RCC 7860 (cell line): ENCODE results near the gene TSPAN17.
"Not testable (repeated sequence)": the region's sequence is repeated elsewhere in the genome, so short reads cannot be mapped to it uniquely, and the experiment has no call there.

ENCODE experiments used
- DNase-seq: peaks from one replicate; pipeline ENCODE4 v3.0.0-alpha.2; 2015; ENCODE audit warnings: low spot score
- FAIRE-seq: peaks from 2 replicates; lab custom pipeline; 2012; peaks lifted over from hg19 to GRCh38; lab: Jason Lieb, UNC

TSPAN17 gene

DNA sequence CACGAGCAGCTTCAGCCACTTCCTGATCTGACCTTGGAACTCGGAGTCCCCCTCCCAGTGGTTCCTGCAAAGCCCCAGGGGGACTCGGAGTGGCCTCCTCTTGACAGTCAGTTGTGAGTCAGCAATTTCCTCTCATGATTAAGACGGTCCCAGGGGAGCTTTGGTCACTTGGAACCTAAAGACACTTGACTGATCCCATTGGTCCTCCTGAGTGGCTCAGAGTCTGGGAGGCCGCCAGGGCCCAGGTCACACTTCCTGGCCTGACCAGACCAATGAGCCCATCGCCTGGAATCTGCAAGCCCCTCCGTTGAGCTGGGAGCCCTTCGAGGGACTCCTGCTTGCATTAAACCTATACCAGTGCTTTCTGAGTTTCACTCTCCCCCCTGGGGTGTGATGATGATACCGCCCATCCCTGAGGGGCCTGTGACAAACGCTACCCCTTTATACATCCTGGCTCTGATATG, 29.1 kb downstream of the TSPAN17 start:
- FAIRE-seq, result peak; percentile 4
- DNase-seq, result peak; percentile 75

DNA sequence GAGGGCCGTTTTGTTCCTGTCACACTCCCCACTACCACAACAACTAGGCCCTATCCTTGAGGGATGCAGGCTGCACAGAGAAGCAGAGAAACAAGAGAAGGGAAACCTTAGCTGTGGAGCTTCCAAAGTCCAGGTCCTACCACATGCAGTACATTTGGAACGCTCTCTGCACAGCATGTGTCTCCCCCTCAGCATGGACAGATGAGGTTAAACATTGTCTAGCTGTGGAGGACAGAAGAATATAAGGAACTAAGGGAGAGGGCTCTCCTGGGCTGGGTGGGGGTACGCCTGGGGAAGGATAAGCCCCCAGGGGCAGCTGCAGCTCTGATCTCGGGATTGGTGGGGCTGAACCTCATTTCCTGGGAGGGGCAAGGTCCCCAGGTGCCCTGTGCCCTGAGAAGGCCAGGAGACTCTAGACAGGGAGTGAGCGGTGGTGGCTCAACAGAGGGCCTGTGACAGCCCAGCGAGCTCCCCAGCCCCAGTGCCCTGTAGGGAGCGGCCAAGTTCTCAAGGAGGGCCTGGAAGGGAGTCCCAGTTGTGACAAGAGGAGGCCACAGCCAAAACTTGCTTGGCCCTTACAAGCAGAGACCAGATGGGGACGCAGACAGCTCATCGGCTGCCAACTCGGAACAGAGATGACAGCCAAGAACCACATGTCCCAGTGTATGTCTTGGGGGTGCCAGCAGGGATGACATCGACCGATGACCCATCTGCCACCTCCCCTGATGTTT, 30.1 kb downstream of the TSPAN17 start:
- no peak for FAIRE-seq
- DNase-seq, result no peak

DNA sequence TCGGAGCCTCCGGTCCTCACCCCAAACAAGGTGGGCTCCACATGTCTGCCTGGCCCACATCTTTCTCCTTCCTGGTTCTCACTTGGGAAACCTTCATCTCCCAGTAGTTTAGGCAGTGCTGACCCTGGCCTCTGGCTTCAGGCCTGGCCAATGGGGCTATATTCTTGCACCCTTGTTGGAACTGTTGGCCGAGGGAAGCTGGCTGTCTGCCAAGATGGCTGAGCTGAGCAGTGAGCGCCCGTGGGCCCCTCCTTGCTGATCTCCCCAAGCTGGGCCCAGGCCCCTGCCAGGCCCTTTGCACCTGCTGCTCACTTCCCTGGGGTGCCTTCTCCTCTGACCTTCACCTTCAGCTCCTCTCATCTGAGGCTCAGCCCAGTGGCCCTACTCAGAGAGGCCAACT, 31.3 kb downstream of the TSPAN17 start:
- no peak for DNase-seq
- FAIRE-seq, result no peak

DNA sequence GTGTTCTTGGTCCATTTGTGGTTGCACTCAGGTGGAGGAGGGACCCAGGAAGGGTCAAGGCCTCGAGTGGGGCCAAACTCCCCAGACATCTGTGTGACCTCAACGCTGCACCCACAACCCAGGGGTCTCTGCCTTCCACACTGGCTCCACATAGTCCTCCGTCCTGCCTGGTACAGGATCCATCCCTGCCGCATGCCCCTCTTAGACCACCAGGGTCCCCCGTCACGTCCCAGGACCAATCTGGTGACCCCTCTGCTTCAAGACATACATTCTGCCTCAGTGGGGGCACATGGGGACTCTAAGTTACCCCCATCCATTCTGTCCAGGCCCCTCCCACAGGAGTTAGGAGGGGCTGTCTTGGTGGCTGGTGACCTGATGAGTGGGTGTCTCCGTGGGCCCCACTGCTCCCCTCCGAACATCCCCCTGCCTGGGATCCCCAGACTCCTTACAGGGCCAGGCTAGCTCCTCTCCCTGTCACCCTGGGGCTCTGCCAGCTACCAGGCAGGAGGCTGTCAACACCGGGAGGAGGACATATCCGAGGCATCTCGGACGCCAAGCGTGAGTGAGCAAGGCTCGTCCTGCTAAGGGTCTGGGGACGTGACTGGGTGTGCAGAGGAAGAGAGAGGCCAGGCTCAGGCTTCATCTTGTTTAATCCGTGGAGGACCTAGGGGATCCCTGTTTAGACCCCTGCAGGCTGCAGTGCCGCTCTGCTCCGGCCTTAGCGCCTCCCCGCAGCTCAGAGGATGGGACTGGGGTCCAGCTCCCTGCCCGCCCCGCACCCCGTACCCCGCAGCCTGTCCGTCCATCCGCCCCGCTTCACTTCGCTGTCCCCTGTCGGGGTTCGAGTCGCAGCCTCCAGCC, 32.3 kb downstream of the TSPAN17 start:
- no peak for FAIRE-seq

DNA sequence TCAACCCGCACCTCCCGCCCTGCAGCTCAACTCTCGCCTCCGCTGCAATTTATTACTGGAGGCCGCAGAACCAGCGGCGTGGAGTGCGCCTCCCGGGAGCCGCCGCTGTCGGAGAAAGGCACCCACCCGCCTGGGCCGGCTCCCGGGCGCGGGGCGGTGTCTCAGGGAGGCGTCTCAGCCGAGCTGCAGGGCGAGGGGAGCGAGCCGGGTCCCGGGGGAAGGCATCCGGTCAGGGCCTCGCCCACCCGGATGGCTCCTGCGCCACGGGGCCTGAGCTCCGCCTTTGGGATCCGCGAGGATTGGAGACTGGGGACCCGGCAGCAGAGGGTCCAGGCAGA, 32.9 kb downstream of the TSPAN17 start:
- no peak for DNase-seq
- FAIRE-seq, result no peak

More for the DNA sequence above, 32.3 kb downstream of the TSPAN17 start:
- DNase-seq, result no peak

DNA sequence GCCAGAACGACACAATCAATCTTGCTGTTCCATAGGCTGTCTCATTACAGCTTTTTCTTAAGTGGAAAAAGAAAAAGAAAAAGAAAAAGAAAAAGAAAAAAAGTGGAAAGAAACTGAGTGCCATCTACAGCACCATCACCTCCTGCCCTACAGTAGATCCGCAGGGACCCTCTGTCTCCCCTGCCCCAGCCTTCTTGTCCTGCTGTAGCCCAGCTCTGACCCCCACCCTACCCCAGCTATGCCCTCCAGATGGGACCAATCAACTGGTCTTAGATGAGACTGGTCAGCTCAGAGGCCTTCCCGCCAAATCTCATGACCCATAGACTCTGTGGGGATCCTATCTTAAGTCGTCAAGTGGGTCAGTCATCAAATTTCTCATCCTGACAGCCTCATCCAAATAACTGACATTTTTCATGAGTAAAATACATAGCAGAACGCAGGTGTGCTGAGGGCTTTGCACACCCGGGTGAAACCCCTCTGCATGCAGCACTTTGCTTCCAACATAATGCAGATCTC, 34.8 kb downstream of the TSPAN17 start:
- DNase-seq (no peak), FAIRE-seq (no peak)

DNA sequence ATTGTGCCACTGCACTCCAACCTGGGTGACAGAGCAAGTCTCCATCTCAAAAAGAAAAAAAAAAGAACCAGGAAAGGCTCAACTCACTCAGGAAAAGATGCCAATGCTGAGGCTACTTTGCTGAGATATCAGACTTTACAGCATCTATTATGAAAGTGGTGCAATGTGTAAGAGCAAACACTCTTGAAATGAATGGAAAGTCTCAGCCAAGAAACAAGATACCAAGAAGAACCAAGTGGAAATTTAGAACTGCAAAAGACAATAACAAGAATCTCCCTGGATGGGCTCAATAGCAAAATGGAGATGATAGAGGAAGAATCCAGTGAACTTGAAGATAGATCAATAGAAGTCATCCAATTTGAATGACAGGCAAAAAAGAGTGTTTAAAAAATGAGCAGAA, 37.7 kb downstream of the TSPAN17 start:
- FAIRE-seq (no peak), DNase-seq (no peak)

DNA sequence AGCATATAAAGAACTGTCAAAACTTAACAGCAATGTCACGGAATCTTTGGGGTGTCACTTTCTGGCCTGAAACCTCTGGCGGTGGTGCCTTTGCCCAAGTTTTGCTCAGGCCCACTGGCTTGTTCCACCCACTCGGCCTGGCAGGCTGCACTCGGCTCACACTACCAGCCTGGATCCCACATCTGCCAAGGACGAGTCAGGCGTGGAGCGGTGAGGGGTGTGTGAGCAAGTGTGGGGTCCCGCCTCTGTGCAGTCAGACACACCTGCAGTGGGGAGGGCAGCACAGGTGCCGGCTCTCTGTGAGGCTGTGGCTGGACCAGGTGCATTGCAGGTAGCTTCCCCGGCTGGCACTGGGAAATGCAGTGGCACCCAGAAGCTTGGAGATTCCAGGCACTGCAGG, 40.0 kb downstream of the TSPAN17 start:
- FAIRE-seq, result no peak
- no peak for DNase-seq

DNA sequence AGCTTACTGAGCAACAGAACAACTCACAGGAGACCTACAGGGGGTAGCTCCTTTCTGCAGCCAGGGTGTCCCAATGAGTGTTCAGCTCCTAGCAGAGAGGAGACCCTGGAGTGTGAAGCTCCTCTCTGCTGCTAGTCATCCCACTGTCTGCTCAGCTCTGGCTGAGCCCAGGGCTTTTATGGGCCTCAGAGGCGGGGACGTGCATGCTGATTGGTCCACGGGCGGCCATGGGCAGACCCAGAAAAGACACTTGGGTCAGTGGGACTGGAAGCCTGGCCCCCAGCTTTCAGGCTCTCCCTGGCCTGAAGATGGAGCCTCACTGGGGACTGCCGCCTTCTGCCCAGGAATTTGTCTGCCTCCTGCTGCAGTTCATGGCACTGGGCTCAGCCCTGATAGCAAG, 40.6 kb downstream of the TSPAN17 start:
- no peak for DNase-seq
- no peak for FAIRE-seq

DNA sequence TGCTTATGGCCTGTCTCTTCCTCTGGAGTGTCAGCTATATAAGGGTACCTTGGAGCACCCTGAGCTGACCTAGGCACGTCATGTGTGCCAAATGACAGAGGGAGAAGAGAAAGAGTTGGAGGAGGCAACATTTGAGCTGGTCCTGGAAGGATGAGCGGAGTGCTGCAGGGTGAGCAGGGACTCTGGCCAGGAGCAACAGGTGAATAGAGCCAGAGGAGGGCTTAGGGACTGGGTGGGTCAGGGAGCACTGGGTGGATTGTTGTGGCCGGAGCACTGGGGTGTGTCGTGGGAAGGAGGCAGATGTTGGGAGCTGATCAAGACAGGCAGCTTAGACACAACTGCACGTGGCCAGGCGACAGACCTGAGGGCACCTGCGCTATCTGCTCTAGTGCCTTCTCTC, 43.6 kb downstream of the TSPAN17 start:
- DNase-seq (no peak), FAIRE-seq (no peak)

DNA sequence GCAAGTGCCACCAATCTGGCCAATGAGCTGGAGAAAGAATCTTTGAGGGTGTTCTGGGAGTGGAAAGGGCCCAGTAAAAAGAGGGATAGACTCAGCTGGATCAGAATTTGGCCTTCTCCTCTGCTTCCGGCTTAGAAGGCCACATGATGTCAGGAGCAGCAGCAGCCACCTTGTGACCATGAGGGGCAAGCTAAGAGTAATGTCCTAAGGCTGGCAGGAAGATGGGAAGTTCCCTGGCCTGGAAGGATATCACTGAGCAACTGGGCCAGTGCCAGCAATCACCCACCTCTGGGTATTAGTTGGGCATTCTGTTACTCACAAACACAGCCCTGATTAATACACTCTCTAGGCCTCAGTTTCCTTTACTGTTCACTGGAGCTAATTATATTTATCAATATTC, 44.2 kb downstream of the TSPAN17 start:
- DNase-seq (no peak), FAIRE-seq (no peak)

DNA sequence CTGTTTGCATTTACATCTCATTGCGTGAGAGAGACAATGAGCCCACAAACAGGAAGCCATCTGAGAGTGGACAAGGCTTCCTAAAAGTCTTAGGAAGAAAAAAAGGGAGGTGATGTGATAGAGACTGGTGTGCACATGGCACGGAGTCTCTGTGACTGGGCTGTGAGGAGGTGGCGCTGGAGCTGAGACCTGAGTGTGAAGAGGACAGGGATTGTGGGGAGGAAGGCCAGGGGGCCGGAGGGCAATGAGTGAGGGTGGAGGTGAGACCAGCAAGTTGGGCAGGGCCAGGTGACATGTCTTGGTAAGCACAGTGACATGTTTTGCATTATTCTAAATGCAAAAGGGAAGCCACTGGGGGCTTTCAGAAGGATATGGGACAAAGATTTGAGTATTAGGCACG, 45.0 kb downstream of the TSPAN17 start:
- DNase-seq (no peak), FAIRE-seq (no peak)

DNA sequence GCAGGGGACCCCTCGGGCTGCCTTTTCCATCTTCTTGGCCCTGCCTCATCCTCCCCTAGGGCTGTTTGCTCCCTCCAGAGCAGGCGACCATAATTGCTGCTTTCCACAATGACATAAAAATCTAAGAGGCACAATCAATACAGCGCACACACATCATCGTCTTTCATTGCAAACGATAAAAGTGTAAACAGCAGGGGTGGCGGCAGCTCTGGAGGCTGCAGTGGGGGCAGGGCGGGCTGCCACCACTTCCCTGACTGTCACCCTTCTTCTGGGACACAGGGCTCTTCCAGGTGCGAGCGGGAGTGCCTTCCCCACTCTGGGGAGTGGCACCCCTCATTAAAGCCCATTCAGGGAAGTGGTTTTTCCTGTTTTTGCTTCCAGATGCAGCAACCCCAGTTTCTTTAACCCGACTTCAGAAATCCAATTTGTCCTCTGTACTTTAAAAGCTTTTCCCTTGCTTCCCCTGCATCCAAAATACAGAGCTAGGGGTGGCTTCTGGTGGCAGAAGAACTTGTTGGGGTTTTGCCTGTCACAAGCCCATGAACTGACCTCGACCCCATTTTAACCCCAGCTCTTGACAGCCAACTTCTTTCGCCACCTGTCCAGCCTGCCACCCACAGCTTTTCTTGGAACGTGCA, 45.7 kb downstream of the TSPAN17 start:
- DNase-seq, result no peak
- no peak for FAIRE-seq

DNA sequence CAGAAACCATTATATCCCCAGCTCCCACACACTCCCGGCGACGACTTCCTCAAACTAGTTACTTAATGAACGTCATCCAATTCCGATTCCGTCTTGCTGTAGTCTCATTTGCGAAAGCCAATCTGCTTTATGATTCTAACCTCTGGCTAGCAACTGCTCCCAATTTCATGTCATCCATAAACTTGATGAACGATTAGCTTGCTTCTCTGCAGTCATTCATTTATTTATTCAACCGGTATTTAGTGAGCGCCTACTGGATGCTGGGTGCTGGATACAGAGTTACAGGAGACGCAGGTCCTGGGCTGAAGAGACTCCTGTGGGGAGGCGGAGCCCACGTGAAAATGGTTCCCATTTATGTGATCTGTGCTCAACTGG, 46.2 kb downstream of the TSPAN17 start:
- DNase-seq, result no peak
- FAIRE-seq, result no peak

DNA sequence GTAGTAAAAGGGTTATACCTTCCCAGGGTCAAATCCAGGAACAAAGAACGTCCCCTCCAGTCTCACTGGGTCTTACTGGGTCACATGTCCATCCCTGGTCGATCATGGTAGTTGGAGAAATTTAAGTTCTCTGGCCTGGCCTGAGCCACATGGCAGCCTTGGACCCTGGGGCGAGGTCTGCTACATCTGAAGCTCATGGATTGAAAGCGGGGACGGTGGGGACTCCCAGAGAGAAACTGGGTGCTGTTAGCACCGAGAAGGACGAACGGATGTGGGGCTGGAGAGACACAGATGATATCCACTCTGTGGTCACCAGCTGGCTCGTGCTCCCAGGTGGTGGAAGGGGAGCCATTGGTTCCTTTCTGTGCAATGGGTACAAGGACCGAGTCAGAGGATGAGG, 46.9 kb downstream of the TSPAN17 start:
- FAIRE-seq, result no peak

DNA sequence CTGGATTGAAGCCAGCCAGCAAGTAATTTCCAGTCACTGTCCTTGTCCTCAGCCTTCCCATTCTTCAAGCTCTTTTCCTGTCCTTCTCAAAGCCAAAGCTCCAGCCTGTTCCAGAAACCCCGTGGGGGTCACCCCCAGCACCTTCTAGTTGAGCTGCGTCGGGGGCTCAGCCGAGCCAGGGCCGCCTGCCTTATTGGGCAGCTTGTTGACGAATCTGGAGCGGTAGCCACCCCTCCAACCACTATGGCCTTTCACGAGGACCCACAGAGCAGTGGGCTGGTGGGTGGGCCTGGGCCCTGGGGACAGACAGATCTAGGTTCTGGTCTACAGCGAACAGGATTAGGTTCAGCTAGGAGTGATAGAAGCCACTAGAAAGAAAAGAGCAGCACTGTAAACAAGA, 47.3 kb downstream of the TSPAN17 start:
- FAIRE-seq (no peak), DNase-seq (no peak)

More for the DNA sequence above, 46.9 kb downstream of the TSPAN17 start:
- no peak for DNase-seq

DNA sequence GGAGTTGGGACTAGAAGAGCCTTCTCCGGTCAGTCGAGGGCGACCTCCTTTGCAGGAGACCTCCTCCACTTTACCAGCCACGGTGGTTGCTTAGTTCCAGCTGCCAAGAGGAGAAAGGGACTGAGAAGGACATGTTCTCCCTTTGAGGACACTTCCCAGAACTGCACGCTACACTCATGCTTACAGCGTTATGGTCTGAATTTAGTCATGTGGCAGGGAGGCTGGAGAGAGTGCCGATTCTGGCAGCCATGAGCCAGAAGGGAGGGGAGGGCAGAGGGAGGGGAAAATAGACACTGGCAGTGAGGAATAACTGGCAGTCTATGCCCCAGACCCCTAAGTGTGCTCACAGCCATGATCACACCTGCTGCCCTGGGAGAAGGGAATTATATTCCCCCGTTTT, 47.8 kb downstream of the TSPAN17 start:
- DNase-seq, result no peak
- no peak for FAIRE-seq

DNA sequence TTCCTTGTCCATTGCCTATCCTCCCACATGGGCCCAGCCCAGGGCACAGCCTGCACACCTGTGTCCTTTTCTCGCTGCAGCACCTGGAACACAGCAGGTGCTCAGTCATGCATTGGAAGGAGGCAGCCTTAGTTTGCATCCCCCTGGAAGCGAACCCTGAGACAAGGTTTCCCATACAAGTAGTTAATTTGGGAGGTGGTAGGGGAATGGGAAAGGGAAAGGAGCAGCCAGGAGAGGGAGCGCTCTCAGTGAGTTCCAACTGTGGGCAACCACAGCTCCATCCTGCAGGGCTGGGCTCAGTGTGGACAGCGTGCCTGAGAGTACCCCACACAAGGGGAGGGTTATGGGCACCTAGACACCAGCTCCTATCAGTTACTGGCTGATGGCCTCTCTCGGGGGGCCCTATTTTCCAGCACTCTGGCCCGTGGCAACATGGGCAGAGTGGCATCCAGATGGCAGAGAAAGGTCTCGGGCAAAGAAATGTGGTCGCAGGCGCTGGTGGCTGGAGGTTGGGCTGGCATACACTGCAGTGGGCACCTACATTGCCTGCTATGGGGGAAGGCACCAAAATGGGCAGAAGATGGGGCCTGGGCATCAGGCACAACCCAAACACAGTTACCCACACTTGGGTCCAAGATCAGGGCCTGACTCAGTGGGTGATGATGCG, 50.1 kb downstream of the TSPAN17 start:
- FAIRE-seq (no peak), DNase-seq (no peak)

DNA sequence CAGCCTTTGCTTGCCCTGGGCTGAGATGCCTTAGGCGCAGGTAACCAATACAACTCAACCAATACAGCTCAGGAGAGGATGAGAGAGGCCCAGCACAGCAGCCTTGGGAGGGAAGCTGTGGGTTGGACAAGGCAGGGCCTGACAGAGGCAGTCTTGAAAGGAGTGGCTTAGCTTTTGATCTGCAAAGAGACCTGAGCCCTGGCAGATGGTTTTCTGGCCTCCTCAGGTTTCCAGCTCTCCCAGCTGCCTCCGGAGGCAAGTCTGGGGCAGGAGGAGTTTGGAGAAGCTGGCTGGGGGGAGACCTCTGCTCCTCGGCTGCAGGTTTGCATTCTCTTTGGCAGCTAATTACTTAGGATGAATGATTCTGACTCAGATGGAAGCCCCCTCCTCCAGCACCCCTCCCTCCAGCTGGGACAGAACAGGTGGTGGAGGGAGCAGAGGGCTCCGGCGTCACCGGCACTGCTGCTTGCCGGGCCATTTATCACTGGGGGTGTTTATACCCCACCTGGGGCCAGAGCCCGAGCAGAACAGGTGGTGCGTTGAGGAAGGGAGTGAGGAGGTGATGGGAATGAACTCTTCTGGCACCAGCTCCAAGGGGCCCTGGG, 50.8 kb downstream of the TSPAN17 start:
- no peak for DNase-seq
- no peak for FAIRE-seq

DNA sequence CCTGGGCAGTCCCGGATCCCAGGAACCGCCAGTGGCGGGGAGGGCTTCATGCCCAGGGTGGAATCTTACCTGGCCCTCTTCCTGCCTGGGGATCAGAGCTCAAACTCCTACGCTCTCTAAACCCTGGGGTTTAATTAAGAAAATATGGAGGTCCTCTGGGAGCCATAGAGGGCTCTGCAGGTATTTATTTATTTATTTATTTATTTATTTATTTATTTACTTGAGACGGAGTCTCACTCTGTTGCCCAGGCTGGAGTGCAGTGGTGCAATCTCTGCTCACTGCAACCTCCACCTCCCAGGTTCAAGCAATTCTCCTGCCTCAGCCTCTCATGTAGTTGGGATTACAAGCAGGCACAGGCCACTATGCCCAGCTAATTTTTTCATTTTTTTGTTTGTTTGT, 52.2 kb downstream of the TSPAN17 start:
- not testable (repeated sequence) for FAIRE-seq, DNase-seq
